SHP77 (cell line): Measurements from ENCODE around the gene OBSCN.

Experiments
- DNase-seq, 2 experiments: peaks; one replicate each; lab custom pipeline; 2025; lab: John Stamatoyannopoulos, UW

Gene OBSCN

DNA sequence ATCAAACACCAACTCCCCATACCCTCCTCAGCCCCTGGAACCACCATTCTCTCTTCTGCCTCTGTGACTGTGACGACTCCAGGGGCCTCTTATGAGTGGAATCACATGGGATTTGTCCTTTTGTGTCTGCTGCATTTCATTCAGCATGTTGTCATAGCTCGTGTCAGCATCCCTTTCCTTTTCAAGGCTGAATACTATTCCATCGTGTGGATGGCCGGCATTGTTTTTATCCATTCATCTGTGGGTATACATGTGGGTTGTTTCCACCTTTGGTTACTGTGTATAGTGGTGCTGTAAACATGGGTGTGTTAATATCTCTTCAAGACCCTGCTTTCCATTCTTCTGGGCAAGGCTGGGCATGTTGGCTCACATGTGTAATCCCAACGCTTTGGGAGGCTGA is 17.1 kb upstream of the OBSCN start:
- no peak for DNase-seq

DNA sequence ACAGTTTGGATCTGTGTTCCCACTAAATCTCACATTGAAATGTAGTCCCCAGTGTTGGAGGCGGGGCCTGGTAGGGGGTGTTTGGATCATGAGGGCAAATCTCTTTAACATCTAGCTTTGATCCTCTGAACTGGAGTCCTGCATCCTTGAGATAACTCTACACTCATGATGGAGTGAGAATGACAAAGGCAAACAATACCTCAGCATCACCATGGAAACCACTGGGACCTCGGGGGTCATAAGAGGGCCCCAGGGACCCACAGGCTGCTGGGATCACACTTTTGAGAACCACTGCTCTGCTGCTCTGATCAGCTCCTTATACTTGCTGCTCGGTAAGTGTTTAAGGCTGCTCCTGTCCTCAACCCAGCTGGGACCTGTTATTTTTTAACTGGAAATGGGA is 13.4 kb upstream of the OBSCN start:
- no peak for DNase-seq

DNA sequence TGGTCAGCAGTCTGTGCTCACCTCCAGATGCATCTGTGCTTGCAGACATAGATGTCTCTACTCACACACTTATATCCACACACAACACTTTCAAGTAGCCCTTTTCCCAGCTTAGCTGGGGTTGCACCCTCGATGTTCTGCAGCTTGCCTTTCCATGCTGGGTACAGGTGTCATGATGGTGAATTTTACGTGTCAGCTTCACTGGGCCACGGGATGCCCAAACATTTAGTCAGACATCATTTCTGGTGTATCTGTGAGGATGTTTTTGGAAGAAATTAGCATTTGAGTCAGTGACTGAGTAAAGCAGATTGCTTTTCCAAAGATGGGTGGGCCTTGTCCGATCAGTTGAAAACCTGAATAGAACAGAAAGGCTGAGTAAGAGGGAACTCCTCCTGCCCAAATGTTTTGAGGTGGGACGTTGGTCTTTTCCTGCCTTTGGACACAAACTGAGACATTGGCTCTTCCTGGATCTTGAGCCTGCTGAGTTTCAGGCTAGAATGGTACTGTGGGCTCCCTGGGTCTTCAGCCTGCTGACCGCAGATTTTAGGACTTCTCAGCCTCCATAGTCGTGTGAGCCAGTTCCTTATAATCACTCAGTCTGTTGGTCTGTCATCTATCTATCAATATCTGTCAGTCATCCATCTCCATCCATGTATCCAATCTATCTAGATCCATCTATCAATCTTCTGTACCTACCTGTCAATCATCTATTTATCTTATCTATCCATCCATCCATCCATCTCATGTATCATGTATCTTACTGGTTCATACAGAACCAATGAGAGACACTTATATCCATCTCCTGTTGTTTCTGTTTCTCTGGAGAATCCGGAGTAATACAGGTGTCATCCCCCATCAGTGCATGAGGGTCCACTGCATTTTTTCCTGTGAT is 12.7 kb upstream of the OBSCN start:
- no peak for DNase-seq

DNA sequence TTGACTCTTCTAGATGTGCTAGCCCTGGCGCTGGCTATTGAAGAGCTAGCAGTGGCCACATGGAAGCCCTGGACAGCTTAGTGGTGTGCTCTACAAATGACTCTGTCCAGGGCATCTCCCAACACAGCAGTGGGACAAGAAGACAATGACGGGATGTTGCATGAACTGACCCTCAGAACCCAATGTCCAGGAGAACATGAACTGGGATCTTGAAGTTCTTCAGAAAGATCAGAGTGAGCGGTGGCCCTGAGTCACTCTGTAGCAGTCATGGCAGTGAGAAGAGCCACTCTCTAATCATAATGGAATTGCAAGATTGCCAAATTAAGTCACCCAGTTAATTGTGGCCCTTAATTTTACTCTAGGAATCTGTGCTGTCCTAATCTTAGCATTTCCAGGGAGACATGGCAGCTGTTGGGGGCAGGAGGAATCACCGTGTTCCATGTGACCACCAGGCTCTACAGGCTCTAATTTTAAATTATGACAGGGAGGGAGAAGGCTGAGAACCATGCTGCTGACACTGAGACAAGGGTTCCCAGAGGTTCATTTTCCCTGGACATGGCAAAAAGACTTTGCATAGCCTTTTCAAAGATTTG is 10.2 kb upstream of the OBSCN start:
- no peak for DNase-seq

DNA sequence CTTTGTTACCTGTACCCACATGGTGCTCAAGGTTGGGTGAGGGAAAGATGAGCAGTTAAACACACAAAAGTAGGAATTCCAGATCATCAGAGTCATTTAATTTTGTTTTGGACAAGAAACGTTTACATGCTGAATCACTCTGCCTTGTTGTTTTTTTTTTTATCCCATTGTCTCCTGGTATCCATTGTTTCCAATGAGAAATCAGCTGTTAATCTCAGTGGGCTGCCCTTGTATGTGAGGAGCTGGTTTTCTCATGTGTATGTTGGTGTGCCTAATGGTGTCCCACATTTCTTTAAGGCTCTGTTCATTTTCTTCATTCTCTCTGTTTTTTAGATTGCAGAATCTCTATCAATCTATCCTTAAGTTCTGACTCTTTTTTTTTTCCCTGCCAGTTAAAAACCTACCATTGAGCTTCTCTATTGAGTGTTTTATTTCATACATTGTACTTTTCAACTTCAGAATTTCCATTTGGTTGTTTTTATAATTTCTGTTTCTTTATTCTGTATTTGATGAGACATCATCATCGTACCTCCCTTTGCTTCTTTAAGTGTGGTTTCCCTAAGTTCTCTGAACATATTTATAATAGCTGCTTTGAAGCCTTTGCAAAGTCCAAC is 8.8 kb upstream of the OBSCN start:
- no peak for DNase-seq

DNA sequence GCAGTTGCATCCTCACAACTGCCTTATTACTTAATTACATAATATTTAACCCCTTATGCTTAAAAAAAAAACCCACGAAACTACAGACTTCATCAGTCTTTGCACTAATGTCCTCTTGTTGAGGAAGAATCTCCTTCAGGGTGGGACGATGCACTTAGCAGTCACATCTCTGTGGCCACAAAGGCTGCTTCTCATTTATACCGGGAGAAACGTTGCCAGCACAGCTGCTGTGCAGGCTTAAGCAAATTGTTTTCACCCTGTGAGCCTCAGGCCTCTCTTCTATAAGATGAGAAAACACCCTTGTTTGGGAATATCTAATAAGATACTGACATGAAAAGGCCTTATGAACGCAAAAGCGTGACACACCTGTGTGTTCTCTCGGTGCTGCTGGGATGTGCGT is 2.9 kb upstream of the OBSCN start:
- DNase-seq, result no peak

DNA sequence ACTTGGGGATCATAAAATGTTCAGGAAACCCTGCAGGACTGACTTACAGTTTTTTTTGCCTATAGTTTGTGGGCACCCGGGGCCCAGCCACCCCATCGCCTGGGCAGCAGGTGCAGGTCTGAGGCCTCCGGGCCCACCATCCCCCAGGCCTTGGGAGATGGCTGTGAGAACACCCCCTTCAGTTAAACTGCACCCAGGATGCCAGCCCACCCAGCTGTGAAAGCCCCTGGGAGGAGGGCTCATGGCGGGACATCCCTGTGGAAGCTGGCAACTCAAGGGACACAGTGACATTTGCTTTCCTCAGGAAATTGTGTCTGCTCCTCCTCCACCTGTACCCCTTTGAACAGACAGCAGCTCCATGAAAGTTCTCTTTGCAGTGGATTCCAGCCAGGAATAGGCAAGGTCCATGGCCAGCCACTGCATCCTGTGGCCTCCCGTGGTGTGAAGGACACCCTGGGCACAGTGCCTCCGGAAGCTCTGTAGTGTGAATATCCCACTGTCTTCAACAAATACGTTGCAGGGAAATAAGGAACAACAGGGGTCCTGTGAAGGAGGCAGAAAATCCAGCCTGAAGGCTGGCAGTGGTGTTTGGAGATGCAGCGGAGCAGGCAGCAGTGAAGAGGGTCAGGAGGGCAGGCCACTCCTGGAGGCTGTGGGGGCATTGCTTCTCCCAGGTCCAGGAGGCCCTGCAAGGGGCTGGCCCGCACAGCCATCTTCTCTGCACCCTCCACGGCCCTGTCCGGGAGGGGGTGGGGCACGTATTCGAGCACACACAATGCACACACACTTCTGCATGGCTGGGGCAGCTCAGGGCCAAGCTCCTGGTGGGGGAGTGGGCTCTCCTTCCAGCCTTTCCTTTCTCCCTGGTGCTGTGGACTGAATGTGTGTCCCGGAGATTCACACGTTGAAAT is 2.1 kb upstream of the OBSCN start:
- DNase-seq, result no peak

DNA sequence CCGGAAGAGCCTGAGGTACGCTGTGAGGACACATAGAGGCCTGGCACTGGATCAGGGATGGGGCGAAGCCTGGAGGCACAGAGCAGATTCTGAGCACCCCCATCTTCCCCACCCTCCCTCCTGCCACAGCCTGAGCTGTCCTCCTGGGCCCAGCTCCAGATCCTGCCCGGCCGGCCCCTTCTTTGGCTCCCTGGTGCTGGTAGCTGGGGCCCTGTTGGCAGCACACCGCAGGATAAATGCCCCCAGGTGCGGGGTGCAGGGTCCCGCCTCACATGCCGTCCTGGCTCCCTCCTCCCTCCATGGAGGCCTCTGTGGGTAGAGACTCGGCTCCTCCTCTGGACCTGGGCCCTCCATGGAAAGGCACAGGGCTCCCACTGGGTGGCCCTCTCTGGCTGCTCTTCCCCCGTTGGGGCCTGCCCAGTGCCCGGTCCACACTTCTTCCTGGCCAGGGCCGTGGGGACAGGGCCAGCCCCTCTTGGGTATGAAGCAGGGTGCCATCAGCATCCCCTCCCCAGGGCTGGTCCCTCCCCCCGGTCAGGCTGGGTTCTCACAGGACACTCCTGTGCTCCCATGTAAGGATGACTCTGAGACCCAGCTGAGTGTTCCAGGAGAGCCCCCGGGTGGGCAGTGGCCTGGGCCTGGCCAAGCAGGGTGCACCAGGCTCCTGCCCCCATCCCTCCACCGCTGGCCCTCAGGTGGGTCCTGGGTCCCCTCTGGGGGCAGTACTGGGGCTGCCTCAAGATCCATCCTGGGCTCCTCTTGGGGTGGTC is 1.1 kb upstream of the OBSCN start:
- DNase-seq, result no peak

DNA sequence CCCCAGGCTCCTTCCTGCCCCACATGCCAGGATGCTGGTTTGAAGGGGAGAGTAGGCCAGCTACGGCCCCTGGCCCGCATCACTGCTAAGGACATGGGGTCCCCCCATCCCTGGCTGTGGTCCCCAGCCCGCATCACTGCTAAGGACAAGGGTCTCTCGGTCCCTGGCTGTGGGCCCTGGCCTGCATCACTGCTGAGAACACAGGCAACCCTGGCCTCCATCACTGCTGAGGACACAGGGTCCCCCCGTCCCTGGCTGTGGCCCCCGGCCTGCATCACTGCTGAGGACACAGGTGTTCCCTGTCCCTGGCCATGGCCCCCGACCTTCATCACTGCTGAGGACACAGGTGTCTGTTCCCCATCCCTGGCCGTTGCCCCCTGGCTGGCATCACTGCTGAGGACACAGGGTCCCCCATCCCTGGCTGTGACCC is 448 bp upstream of the OBSCN start:
- no peak for DNase-seq

DNA sequence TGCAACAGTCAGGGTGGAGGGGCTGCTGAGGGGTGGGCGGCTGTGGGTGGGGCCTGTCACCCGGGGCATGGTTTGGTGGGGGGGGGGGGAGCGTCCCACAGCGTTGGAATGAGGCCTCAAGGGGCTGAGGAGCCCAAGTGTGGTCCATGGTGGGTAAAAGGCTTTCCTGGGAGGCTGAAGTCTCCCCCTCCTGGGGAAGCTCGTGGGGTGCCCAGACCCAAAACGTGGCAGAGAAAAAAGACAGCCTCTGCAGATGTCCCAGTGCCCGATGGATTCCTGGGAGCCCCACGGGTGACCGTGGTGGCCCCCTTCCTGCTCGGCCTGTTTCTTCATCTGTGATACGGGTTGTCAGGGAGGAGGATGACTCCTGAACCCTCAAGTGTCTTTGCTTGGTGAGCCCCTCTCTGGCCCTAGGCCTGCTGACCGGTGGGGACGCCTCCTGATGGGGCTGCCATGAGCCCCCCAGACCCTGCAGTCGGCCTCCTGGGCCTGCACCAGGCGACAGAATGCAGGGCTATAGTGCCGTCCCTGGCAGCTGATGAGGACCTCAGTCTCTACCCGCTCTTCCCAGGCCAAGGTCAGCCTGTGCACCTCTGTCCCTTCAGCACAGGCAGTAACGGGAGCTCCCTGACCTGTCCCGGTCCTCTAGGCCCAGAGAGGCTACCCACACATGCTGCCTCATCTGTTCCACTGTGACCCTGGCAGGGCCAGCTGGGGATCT is 1.1 kb downstream of the OBSCN start:
- no peak for DNase-seq

DNA sequence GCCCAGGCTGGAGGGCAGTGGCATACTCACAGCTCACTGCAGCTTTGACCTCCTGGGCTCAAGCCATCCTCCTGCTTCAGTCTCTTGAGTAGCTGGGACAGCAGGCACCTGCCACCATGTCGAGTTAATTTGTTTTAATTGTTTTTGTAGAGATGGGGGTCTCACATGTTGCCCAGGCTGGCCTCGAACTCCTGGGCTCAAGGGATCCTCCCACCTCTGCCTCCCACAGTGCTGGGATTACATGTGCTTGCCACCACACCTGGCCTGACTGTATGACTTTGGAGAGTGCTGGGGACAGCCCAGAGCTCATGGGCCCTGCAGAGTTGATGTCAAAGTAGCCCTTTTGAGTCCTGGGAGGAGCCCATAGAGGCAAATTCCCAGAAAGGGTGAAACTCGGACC is 1.8 kb downstream of the OBSCN start:
- no peak for DNase-seq

DNA sequence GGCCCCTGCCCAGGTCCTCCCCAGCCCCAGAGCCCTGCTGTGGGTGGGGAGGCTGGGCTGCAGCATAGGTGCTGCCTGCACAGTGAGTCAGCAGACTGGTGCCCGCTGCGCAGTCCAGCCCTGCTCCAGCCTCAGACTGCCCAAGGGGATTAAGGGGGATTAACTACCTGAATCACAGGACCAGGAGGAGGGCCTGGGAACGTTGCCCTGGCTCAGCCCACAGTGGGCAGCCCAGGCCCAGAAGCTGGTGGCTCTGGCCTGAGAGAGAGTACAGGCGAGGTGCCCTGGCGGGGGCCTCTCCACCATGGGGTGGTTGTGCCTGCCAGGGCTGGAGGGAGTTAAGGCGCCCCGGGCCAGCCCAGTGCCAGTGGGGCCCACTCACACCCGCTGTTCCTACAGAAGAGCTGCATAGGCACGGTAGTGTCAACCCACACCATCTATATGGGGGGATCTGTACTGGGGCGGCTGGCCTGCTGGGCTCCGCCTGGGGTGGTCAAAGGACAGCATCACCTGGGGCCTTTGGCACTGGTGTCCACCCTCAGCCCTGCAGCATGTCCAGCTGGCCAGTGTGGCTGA is 2.3 kb downstream of the OBSCN start:
- no peak for DNase-seq

DNA sequence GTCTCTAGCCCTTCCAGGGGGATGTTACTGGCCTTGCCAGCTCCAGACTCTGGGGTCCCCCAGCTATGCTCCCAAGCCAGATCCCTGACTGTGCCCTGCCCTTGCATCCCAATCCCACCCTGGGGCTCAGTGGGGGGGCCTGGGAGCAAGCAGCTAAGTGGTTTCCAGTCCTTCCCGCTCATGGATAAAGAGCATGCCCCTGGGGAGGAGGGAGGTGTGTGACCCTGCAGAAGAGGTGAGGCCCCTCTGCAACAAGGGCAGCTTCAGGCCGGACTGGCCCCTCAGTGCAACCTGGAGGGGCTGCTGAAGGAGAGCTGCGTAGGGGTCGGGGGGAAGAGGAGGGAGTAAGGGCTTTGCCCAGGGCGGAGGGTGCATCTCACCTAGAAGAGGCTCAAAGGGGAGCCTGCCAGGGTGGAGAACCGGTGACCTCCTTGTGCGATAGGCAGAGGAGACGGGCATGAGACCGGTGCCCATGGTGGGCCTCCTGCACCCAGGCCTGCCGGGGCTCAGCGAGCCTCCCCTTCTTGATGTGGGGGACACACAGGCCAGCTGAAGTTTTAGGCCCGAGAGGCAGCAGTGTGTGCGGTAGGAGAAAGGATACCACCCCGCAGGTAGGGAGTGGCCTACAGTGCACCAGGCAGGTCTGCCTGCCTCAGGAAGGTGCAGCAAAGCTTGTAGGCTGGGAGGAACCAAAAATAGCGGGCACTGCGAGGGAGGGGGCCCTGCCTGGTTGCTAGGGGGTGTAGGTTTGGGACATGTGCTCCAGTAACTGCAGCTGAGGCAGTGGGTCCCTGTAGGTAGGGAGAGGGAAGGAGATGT is 3.1 kb downstream of the OBSCN start:
- no peak for DNase-seq

DNA sequence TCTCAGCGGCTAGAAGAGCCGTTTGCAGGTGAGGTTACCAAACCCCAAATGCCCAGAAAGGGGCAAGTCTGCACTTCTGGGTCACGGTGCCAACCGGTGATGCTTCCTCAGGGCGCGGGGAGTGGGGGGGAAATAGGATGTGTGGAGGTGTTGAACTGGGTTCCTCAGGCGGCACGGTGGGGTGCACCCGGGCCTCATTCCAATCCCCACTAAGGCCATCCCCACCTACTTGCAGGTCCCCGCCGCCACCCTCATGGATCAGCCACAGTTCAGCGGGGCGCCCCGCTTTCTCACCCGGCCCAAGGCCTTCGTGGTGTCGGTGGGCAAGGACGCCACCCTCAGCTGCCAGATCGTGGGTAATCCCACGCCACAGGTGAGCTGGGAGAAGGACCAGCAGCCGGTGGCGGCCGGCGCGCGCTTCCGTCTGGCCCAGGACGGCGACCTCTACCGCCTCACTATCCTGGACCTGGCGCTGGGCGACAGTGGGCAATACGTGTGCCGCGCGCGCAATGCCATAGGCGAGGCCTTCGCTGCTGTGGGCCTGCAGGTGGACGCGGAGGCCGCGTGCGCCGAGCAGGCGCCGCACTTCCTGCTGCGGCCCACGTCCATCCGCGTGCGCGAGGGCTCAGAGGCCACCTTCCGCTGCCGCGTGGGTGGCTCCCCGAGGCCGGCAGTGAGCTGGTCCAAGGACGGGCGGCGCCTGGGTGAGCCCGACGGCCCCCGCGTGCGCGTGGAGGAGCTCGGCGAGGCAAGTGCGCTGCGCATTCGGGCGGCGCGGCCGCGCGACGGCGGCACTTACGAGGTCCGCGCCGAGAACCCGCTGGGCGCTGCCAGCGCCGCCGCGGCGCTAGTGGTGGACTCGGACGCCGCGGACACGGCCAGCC is 3.9 kb downstream of the OBSCN start:
- no peak for DNase-seq

DNA sequence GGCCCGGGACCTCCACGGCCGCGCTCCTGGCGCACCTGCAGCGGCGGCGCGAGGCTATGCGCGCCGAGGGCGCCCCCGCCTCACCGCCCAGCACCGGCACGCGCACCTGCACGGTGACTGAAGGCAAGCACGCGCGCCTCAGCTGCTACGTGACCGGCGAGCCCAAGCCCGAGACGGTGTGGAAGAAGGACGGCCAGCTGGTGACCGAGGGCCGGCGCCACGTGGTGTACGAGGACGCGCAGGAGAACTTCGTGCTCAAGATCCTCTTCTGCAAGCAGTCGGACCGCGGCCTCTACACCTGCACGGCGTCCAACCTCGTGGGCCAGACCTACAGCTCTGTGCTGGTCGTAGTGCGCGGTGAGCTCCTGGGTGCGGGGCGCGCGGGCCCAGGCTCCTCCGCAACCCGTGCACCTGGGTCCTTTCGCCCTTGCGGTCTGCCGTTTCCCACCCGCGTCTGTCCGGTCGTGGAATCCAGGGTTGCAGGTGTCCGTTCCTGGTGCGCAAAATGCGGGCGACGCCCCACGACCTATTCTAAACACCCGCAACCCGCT is 4.6 kb downstream of the OBSCN start:
- DNase-seq, result no peak

DNA sequence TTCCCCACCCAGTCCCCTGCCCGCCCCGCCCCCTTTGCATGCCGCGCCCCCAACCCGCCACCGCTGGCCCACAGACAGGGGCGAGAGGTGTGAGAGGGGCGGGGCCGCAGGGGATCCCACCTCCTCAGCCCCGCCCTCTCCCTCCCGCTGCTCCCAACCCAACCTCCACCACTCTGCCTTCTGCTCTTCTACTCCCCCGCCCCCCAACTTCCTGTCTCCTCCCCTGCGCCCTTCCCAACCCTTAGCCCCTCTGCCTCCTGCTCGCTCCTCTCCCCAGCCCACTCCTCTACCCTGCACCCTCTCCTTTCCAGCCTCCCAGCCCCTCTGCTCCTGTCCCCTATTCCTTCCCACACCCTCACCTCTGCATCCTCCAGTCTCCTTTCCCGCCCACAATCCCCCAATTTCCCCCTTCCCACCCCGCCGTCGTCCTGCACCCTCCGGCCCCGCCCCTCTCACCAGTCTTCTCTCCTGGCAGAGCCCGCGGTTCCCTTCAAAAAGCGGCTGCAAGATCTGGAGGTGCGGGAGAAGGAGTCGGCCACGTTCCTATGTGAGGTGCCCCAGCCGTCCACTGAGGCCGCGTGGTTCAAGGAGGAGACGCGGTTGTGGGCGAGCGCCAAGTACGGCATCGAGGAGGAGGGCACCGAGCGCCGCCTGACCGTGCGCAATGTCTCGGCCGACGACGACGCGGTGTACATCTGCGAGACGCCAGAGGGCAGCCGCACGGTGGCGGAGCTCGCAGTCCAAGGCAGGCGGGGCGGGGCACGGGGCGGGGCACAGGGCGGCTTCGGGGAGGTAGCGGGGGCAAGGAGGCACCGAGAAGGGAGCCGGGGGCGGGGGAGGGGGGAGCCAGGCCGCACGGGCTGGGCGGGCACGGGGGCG is 5.4 kb downstream of the OBSCN start:
- DNase-seq, result peak; percentile 75 to 88
